Islet of Langerhans (tissue), 1 donor: ENCODE results near the gene CYTIP.

Experiments used
- FAIRE-seq: peaks from one replicate; lab custom pipeline; 2011; peaks lifted over from hg19 to GRCh38; lab: Jason Lieb, UNC

The CYTIP gene

GRCh38 chr2:157367704-157368103 lies 76.2 kb downstream of the CYTIP start:
- no peak for FAIRE-seq
